Tibial nerve (tissue), 4 donors: ENCODE results near the gene SGO2.

Source experiments
- EP300 ChIP-seq, 2 donors: sonication (generic); formaldehyde crosslinking; IDR thresholded peaks; one replicate each; pipeline ENCODE4 v1.6.1; 2017; ENCODE audit warnings: antibody characterized with exemption in 2 of 2, mild to moderate bottlenecking in 1 of 2
- POLR2A ChIP-seq, 2 donors: fragments of 450-650 bp; IDR thresholded peaks; one replicate each; pipeline ENCODE4 v1.6.1; 2017; ENCODE audit warnings: antibody characterized with exemption in 2 of 2, mild to moderate bottlenecking in 2 of 2, moderate library complexity in 2 of 2
- TF ChIP-seq, protein P1 (sequence below), 5 experiments: fragments of 200-600 bp in 3 of 5; fragments of 450-650 bp in 2 of 5; sonication (generic) in 3 of 5; IDR thresholded peaks; one replicate each; pipeline ENCODE4 v1.5.1; 2016 to 2019; ENCODE audit warnings: antibody characterized with exemption in 5 of 5, mild to moderate bottlenecking in 3 of 5, moderate library complexity in 2 of 5

DNA sequence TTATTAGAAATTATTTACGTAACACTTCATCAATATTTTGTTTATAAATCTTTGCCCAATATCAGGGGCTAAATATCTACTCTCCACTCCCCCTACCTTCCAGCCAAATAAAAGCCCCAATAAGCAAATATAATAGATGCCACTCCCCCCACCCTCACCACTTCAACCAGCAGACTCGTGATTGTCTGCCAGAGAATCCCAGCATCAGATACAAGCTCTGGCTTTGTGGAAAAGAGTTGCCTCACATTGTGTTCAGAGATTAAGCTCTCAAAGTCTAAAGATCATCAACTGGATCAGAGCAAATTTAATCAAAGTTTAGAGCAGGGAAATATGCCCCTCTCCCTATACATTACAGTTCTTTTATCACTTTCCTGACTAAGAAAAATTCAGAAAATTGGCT, 99.3 kb downstream of the SGO2 start:
- TF ChIP-seq, protein P1, sequence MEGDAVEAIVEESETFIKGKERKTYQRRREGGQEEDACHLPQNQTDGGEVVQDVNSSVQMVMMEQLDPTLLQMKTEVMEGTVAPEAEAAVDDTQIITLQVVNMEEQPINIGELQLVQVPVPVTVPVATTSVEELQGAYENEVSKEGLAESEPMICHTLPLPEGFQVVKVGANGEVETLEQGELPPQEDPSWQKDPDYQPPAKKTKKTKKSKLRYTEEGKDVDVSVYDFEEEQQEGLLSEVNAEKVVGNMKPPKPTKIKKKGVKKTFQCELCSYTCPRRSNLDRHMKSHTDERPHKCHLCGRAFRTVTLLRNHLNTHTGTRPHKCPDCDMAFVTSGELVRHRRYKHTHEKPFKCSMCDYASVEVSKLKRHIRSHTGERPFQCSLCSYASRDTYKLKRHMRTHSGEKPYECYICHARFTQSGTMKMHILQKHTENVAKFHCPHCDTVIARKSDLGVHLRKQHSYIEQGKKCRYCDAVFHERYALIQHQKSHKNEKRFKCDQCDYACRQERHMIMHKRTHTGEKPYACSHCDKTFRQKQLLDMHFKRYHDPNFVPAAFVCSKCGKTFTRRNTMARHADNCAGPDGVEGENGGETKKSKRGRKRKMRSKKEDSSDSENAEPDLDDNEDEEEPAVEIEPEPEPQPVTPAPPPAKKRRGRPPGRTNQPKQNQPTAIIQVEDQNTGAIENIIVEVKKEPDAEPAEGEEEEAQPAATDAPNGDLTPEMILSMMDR (IDR thresholded peaks at IDR 0.05): no peak
- no peak for TF ChIP-seq EP300 (IDR thresholded peaks at IDR 0.05)
- TF ChIP-seq POLR2A (IDR thresholded peaks at IDR 0.05): no peak
